ENCODE data around the gene OR51E2. TPM values are rescaled to one million over a fixed set of nuclear protein-coding genes. Genes with fewer than 3 reads are reported as not detected.
A peak's percentile ranks its signal among the peaks of the same experiment; 100 is the strongest.

The OR51E2 gene
- total and polyA plus RNA-seq, 2 of the 8 experiments (the other 6 are each of a cell fraction or from before 2014, with no cell fraction given) = not detected

DNA sequence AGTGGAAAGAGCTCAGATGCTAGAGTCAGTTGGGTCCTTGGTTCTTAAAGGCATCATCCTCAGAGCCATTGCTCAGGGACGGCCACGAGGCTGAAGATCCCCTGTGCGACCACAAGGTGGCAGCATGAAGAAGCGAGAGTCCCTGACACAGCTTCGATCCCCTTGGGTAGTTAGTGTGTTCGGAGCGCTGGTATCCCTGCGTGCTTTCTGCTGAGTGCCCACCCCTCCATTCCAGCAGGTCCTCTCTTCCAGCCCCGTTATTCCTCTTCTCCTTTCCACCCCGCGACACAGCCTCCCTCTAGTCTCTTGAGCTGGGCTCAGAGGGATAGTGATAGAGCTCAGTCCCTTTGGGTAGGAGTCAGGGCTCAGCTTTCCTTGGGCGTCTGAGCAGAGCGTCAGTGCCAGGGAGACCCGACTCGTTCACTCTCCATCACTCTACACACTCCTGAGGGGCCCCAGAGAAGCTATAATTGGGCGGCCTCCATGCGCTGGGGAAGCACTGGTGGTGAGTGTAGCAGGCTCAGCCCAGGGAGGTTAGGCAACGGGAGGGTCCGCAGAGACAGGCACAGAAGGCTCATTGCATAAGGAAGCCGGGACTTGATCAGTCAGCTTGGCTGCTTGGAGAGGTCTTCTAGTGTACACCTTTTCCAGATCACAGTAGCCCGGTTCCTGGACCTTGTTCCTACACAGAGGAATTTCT, 60.5 kb downstream of the OR51E2 start, which contains the start of gene OR51D1:
Gene OR51D1 (plus strand): TSS at position 516 of the 700 bp plus-strand sequence. CDS start 2,314 bp downstream, outside the sequence.
- Histone ChIP-seq H3K79me1 (ENCODE audit: low read depth, low read length) (no peaks in the 10 kb centered on the region), H4K91ac (replicated peaks; ENCODE audit: insufficient read length, low read length) (no peak within 1 kb of the TSS), H2BK15ac (ENCODE audit: low read length) (no peak within 1 kb of the TSS), H3K4me1 (replicated peaks in 1 of 4; ENCODE audit: control insufficient read depth in 3 of 4, insufficient read depth in 4 of 4, low read length in 3 of 4) (no peaks in the 10 kb centered on the region), H3K23me2 (ENCODE audit: low read depth, low read length) (no peaks in the 10 kb centered on the region), H3K9me3 (ENCODE audit: insufficient read depth in 2 of 2, low read depth in 1 of 2, low read length in 1 of 2) (no peaks in the 10 kb centered on the region; a peak in 1 of 4 replicates), H3K14ac (ENCODE audit: insufficient read length) (no peak within 1 kb of the TSS), H2BK12ac (ENCODE audit: low read depth, low read length) (no peak within 1 kb of the TSS), H4K20me1 (replicated peaks in 1 of 2; ENCODE audit: control insufficient read depth in 1 of 2, insufficient read depth in 2 of 2, low read length in 2 of 2) (no peaks in the 10 kb centered on the region), H3K79me2 (ENCODE audit: control insufficient read depth in 1 of 2, insufficient read depth in 2 of 2, low read length in 2 of 2) (no peaks in the 10 kb centered on the region), H3K4me2 (ENCODE audit: insufficient read depth in 1 of 2, low read depth in 2 of 2, low read length in 2 of 2) (peak within 1 kb of the TSS; percentile 3 to 56; a peak in 3 of 4 replicates), H2BK120ac (replicated peaks; ENCODE audit: low read depth, low read length) (no peak within 1 kb of the TSS), H3K4me3 (ENCODE audit: extremely low read depth in 1 of 4, insufficient read depth in 2 of 4, low read depth in 3 of 4, low read length in 4 of 4) (0 out of 8 replicates have a peak within 1 kb of the TSS, but pooled peaks of 1 of the 4 experiments have one; percentile 24), H3K27ac (ENCODE audit: low read depth, low read length) (no peak within 1 kb of the TSS), H3K36me3 (ENCODE audit: control insufficient read depth in 2 of 4, insufficient read depth in 4 of 4, low read length in 3 of 4) (no peaks in the 10 kb centered on the region), H2BK20ac (ENCODE audit: low read length) (no peak within 1 kb of the TSS), H4K8ac (ENCODE audit: extremely low read depth, insufficient read depth, low read length) (no peak within 1 kb of the TSS), H4K5ac (ENCODE audit: insufficient read length, low read depth, low read length) (no peak within 1 kb of the TSS), H3K9ac (replicated peaks in 1 of 4; ENCODE audit: extremely low read depth in 1 of 4, low read depth in 3 of 4, low read length in 3 of 4) (no peak within 1 kb of the TSS), H3K27me3 (replicated peaks in 1 of 4; ENCODE audit: control insufficient read depth in 3 of 4, extremely low read depth in 1 of 4, insufficient read depth in 3 of 4, low read length in 3 of 4) (peaks cover 0 to 7% (median 4%) of the 10 kb centered on the region in 4 experiments; a peak in 5 of 7 replicates), H2BK5ac (ENCODE audit: low read depth, low read length) (no peak within 1 kb of the TSS), H3K23ac (ENCODE audit: insufficient read length) (no peak within 1 kb of the TSS), H3K4ac (replicated peaks; ENCODE audit: insufficient read length, low read depth, low read length) (no peak within 1 kb of the TSS), H2AFZ (ENCODE audit: low read length) (peak within 1 kb of the TSS; percentile 95; the same call in 1 of the 2 replicates), H2AK5ac (ENCODE audit: low read depth, low read length) (no peak within 1 kb of the TSS), H3K18ac (ENCODE audit: extremely low read depth, low read length) (no peak within 1 kb of the TSS; the same call in 1 of the 2 replicates), H3K56ac (replicated peaks; ENCODE audit: insufficient read length, low read depth, low read length) (no peak within 1 kb of the TSS)
- peak; percentile 88 for FAIRE-seq
- 48% methylated on average over 21 of the region's 21 CpGs; no CpG with 5 or more reads in 1 of the 2 experiments for WGBS, 2 experiments (ENCODE audit: extremely low coverage in 1 of 2, insufficient coverage in 1 of 2, insufficient read length in 1 of 2, insufficient replicate concordance in 2 of 2, low coverage in 1 of 2, low lambda C conversion rate in 2 of 2, missing lambda C conversion rate in 1 of 2)
- POLR2A ChIA-PET (ENCODE audit: partially characterized antibody) = interaction anchor here (0.5 kb wide), 1 partner anchor 113 kb away, joined by 3 read pairs; no protein-coding TSS in a partner anchor
- DNase-seq (ENCODE audit: low read depth in 1 of 2, low spot score in 2 of 2) = peak; percentile 33 to 86
- CTCF ChIA-PET (ENCODE audit: partially characterized antibody) = interaction anchor here (0.6 to 5.2 kb wide), 75 partner anchors 11 to 1254 kb away, joined by 3 to 83 read pairs (median 4); partner anchors contain the start of genes MMP26 and OR51G2
- TF ChIP-seq NANOG (IDR thresholded peaks at IDR 0.05; ENCODE audit: insufficient read depth, low read depth, low read length, poor library complexity, severe bottlenecking) (no peak), KDM1A (IDR thresholded peaks at IDR 0.05; ENCODE audit: borderline replicate concordance, low read length) (no peak), MAFK (IDR thresholded peaks at IDR 0.05; ENCODE audit: low read depth, low read length) (no peak), KDM4A (IDR thresholded peaks at IDR 0.05; ENCODE audit: low read depth, low read length, severe bottlenecking) (peak; percentile 57), CBX8 (IDR thresholded peaks at IDR 0.05; ENCODE audit: borderline replicate concordance, low read depth, low read length) (no peak), HDAC6 (IDR thresholded peaks at IDR 0.05; ENCODE audit: low read depth, low read length) (no peak), ATF2 (IDR thresholded peaks at IDR 0.05; ENCODE audit: low read length) (no peak), CREB1 (IDR thresholded peaks at IDR 0.05) (peak; percentile 39), RAD21 (IDR thresholded peaks at IDR 0.05 in 1 of 2, conservative IDR thresholded peaks at IDR 0.05 in 1 of 2; ENCODE audit: low read depth in 2 of 2, low read length in 2 of 2) (peak; percentile 95), FOSL1 (IDR thresholded peaks at IDR 0.05; ENCODE audit: insufficient read depth, low read depth, low read length) (no peak)
